HG03520 (cell line): Measurements from ENCODE around the gene FAM171A1.
"Not testable (repeated sequence)": the region's sequence is repeated elsewhere in the genome, so short reads cannot be mapped to it uniquely, and the experiment has no call there.

ENCODE experiments used
- ATAC-seq: cut with Tn5 transposase; IDR thresholded peaks from one replicate; pipeline ENCODE4 v1.9.1; 2021; ENCODE audit warnings: mild to moderate bottlenecking, moderate library complexity; ENCODE audit not compliant: unreplicated experiment

The FAM171A1 gene

GRCh38 chr10:15214237-15214636 is 156.9 kb downstream of the FAM171A1 start:
- ATAC-seq, result no peak

- no peak for ATAC-seq
These were observed 157.6 kb downstream of the FAM171A1 start for GRCh38 chr10:15213461-15213861.

GRCh38 chr10:15211464-15211979 is 159.6 kb downstream of the FAM171A1 start:
- no peak for ATAC-seq

GRCh38 chr10:15210521-15210920 is 160.6 kb downstream of the FAM171A1 start:
- no peak for ATAC-seq

GRCh38 chr10:15209827-15210509 is 161.1 kb downstream of the FAM171A1 start:
- ATAC-seq, result peak; percentile 69

GRCh38 chr10:15208221-15208620 is 162.9 kb downstream of the FAM171A1 start:
- no peak for ATAC-seq

- not testable (repeated sequence) for ATAC-seq
These were observed 163.7 kb downstream of the FAM171A1 start for GRCh38 chr10:15207410-15207809.

GRCh38 chr10:15202639-15203038 is 168.4 kb downstream of the FAM171A1 start:
- no peak for ATAC-seq

GRCh38 chr10:15202301-15202621 is 168.8 kb downstream of the FAM171A1 start:
- ATAC-seq, result not testable (repeated sequence)

- ATAC-seq, result no peak
These were observed 169.3 kb downstream of the FAM171A1 start for GRCh38 chr10:15201589-15202300.

GRCh38 chr10:15200626-15201025 is 170.5 kb downstream of the FAM171A1 start:
- no peak for ATAC-seq

GRCh38 chr10:15197911-15198310 is 173.2 kb downstream of the FAM171A1 start:
- ATAC-seq, result no peak

GRCh38 chr10:15197276-15197675 is 173.8 kb downstream of the FAM171A1 start:
- ATAC-seq, result no peak

- no peak for ATAC-seq
These were observed 174.9 kb downstream of the FAM171A1 start for GRCh38 chr10:15196021-15196834.

- no peak for ATAC-seq
These were observed 181.8 kb downstream of the FAM171A1 start for GRCh38 chr10:15189133-15189885.

GRCh38 chr10:15188603-15189002 is 182.5 kb downstream of the FAM171A1 start:
- no peak for ATAC-seq

- ATAC-seq, result no peak
These were observed 187.2 kb downstream of the FAM171A1 start for GRCh38 chr10:15183689-15184481.

GRCh38 chr10:15182540-15183207 is 188.4 kb downstream of the FAM171A1 start:
- no peak for ATAC-seq

GRCh38 chr10:15181576-15182156 is 189.4 kb downstream of the FAM171A1 start:
- no peak for ATAC-seq
